HepG2 (cell line): ENCODE data around the gene FER1L5. TPM values are rescaled to one million over a fixed set of nuclear protein-coding genes. Genes with fewer than 3 reads are reported as not detected.
A peak's percentile ranks its signal among the peaks of the same experiment; 100 is the strongest.

Experiments
- CREM ChIP-seq, 2 experiments: sonication (generic) in 1 of 2; formaldehyde crosslinking in 1 of 2; IDR thresholded peaks; 2 replicates each; pipeline versions ENCODE4 v1.4.0 to v1.6.1; 2016 to 2020; ENCODE audit warnings: antibody characterized with exemption in 1 of 2, mild to moderate bottlenecking in 1 of 2, missing genetic modification reagents in 1 of 2
- DNMT1 ChIP-seq: sonication (generic); formaldehyde crosslinking; IDR thresholded peaks from 2 replicates; pipeline ENCODE4 v1.5.1; 2020; ENCODE audit warnings: mild to moderate bottlenecking, missing genetic modification reagents
- E2F2 ChIP-seq: sonication (generic); formaldehyde crosslinking; IDR thresholded peaks from 2 replicates; pipeline ENCODE4 v1.4.0; 2020; ENCODE audit warnings: missing genetic modification reagents, borderline replicate concordance
- ELF1 ChIP-seq: sonication (generic); formaldehyde crosslinking; IDR thresholded peaks from 2 replicates; pipeline ENCODE4 v1.4.0; 2020; ENCODE audit warnings: missing genetic modification reagents
- FOXC1 ChIP-seq: sonication (generic); formaldehyde crosslinking; IDR thresholded peaks from 2 replicates; pipeline ENCODE4 v1.8.0; 2022; ENCODE audit warnings: mild to moderate bottlenecking, missing genetic modification reagents, borderline replicate concordance
- MIER2 ChIP-seq: IDR thresholded peaks from 2 replicates; pipeline ENCODE4 v1.6.1; 2016; ENCODE audit warnings: missing biosample characterization, missing genetic modification reagents
- PCBP1 ChIP-seq: fragments of 200-400 bp; formaldehyde crosslinking; IDR thresholded peaks from 2 replicates; pipeline ENCODE4 v1.6.1; 2017; ENCODE audit warnings: mild to moderate bottlenecking, low read depth, low read length, borderline replicate concordance
- SRSF9 ChIP-seq: fragments of 200-400 bp; formaldehyde crosslinking; IDR thresholded peaks from 2 replicates; pipeline ENCODE4 v1.6.1; 2018; ENCODE audit warnings: borderline replicate concordance, mild to moderate bottlenecking, low read depth, low read length; ENCODE audit not compliant: insufficient read depth, poor library complexity, severe bottlenecking
- TBX2 ChIP-seq: sonication (generic); formaldehyde crosslinking; IDR thresholded peaks from 2 replicates; pipeline ENCODE4 v1.5.0; 2020; ENCODE audit warnings: missing genetic modification reagents, mild to moderate bottlenecking, borderline replicate concordance
- TGIF2 ChIP-seq: IDR thresholded peaks from 2 replicates; pipeline ENCODE4 v1.6.1; 2016; ENCODE audit warnings: control low read depth, missing compliant biosample characterization
- ZBTB21 ChIP-seq: sonication (generic); formaldehyde crosslinking; IDR thresholded peaks from 2 replicates; pipeline ENCODE4 v1.4.0; 2020; ENCODE audit warnings: missing genetic modification reagents
- ZFX ChIP-seq: sonication (generic); formaldehyde crosslinking; IDR thresholded peaks from 2 replicates; pipeline ENCODE4 v1.4.0; 2020; ENCODE audit warnings: mild to moderate bottlenecking, low read depth, missing genetic modification reagents, moderate library complexity
- ZNF12 ChIP-seq: sonication (generic); formaldehyde crosslinking; IDR thresholded peaks from 2 replicates; pipeline ENCODE4 v1.5.0; 2020; ENCODE audit warnings: missing genetic modification reagents
- ZNF251 ChIP-seq: sonication (generic); formaldehyde crosslinking; IDR thresholded peaks from 2 replicates; pipeline ENCODE4 v1.9.0; 2021; ENCODE audit warnings: mild to moderate bottlenecking, missing genetic modification reagents
- ZNF468 ChIP-seq: sonication (generic); formaldehyde crosslinking; IDR thresholded peaks from 2 replicates; pipeline ENCODE4 v1.8.0; 2022; ENCODE audit warnings: mild to moderate bottlenecking, moderate library complexity, missing genetic modification reagents
- ZNF549 ChIP-seq: sonication (generic); formaldehyde crosslinking; IDR thresholded peaks from 2 replicates; pipeline ENCODE4 v1.5.0; 2020; ENCODE audit warnings: missing genetic modification reagents
- ZNF557 ChIP-seq: sonication (generic); formaldehyde crosslinking; IDR thresholded peaks from 2 replicates; pipeline ENCODE4 v1.4.0; 2020; ENCODE audit warnings: missing genetic modification reagents
- ZNF792 ChIP-seq: IDR thresholded peaks from 2 replicates; pipeline ENCODE4 v1.6.1; 2016
- ZZZ3 ChIP-seq: sonication (generic); formaldehyde crosslinking; IDR thresholded peaks from 2 replicates; pipeline ENCODE4 v1.4.0; 2020; ENCODE audit warnings: missing genetic modification reagents, mild to moderate bottlenecking, borderline replicate concordance
- polyA plus RNA-seq, 8 experiments: library from polyadenylated mRNA; depleted of rRNA in 3 of 8; stranded (reverse) in 7 of 8; unstranded in 1 of 8; fragments of >200 nt; fragmentation: Illumina TruSeq in 4 of 8; extraction: Trizol in 4 of 8; gene quantifications; 2 replicates each; pipeline versions ENCODE4 v1.2.1 to v1.2.3, GENCODE V29; 2011 to 2016; ENCODE audit warnings: low read depth in 4 of 8, missing spikeins in 1 of 8, mixed read lengths in 1 of 8; ENCODE audit not compliant: insufficient read depth in 1 of 8
- total RNA-seq, 5 experiments: library from RNA; depleted of rRNA; stranded (reverse); fragments of >200 nt; fragmentation: Illumina TruSeq; extraction: Trizol; gene quantifications; 2 replicates each; pipeline ENCODE4 v1.2.3, GENCODE V29; 2016; ENCODE audit warnings: low read depth in 1 of 5
- TF ChIP-seq, protein P1 (sequence below): sonication (generic); formaldehyde crosslinking; IDR thresholded peaks from 2 replicates; pipeline ENCODE4 v1.5.1; 2020; ENCODE audit warnings: mild to moderate bottlenecking, missing genetic modification reagents, borderline replicate concordance
- TF ChIP-seq, protein P2 (sequence below): sonication (generic); formaldehyde crosslinking; IDR thresholded peaks from 2 replicates; pipeline ENCODE4 v1.4.0; 2020; ENCODE audit warnings: missing genetic modification reagents
- TF ChIP-seq, protein P3 (sequence below): sonication (generic); formaldehyde crosslinking; IDR thresholded peaks from 2 replicates; pipeline ENCODE4 v1.8.0; 2022; ENCODE audit warnings: mild to moderate bottlenecking, missing genetic modification reagents, moderate library complexity

Gene FER1L5
- total and polyA plus RNA-seq, 2 of the 13 experiments (the other 11 are each of a cell fraction or from before 2014, with no cell fraction given) = 0.02 to 0.08 TPM

DNA sequence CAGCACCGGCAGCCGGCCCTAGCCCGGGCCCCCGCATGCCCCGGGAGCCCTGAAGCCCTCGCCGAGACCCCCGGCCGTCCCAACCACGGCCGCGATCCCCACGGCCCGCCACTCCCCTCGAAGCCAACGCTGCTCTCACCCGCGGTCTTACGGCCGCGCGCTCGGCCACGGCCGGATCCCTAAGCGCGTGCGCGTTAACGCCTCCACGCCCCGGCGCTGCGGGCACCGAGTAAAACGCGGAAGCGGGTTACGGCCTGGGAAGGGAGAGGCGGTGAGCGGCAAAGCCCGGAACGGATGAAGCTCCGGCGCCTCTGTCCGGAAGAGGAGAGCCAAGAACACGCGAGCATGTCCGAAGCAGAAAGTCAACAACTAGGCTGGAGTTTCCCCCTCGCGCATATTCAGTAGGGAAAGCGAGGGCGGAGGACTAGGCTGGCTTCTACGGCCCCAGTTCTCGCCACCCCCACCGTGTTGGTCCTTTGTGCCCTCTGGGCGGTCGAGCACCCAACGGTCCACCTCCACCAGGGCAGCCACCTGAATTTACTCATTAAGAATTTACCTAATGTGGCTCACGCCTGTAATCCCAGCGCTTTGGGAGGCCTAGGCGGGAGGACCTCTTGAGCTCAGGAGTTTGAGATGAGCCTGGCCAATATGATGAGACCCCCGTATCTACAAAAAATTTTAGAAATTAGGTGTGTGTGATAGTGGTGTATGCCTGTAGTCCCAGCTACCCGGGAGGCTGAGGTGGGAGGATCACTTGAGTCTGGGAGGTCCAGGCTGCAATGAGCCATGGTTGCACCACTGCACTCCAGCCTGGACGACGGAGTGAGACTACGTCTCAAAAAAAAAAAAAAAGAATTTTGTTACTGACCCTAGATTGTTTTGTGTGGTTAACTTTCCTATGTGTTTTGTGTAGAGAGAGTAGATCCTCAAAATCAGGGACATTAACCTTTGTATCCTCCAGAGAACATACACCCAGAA lies 4.1 kb upstream of the FER1L5 start, which contains the start of gene KANSL3 (continued):
- peak; percentile 97 for TF ChIP-seq ELF1 (CRISPR knock-in tag)
- TF ChIP-seq, protein P1, sequence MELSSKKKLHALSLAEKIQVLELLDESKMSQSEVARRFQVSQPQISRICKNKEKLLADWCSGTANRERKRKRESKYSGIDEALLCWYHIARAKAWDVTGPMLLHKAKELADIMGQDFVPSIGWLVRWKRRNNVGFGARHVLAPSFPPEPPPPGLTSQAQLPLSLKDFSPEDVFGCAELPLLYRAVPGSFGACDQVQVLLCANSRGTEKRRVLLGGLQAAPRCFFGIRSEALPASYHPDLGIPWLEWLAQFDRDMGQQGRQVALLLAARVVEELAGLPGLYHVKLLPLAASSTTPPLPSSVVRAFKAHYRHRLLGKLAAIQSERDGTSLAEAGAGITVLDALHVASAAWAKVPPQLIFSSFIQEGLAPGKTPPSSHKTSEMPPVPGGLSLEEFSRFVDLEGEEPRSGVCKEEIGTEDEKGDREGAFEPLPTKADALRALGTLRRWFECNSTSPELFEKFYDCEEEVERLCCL = peak; percentile 97
- peak; percentile 97 for TF ChIP-seq ZFX
- TF ChIP-seq FOXC1 = no peak; the same call in 1 of the 2 replicates
- no peak for TF ChIP-seq E2F2 (CRISPR knock-in tag)
- peak; percentile 65 for TF ChIP-seq DNMT1 (CRISPR knock-in tag)
- TF ChIP-seq TGIF2 = peak; percentile 83
- peak; percentile 98 for TF ChIP-seq PCBP1
- no peak for TF ChIP-seq SRSF9
- TF ChIP-seq TBX2 (CRISPR knock-in tag) = peak; percentile 94
- peak; percentile 89 for TF ChIP-seq MIER2 (CRISPR knock-in tag)
- TF ChIP-seq, protein P2, sequence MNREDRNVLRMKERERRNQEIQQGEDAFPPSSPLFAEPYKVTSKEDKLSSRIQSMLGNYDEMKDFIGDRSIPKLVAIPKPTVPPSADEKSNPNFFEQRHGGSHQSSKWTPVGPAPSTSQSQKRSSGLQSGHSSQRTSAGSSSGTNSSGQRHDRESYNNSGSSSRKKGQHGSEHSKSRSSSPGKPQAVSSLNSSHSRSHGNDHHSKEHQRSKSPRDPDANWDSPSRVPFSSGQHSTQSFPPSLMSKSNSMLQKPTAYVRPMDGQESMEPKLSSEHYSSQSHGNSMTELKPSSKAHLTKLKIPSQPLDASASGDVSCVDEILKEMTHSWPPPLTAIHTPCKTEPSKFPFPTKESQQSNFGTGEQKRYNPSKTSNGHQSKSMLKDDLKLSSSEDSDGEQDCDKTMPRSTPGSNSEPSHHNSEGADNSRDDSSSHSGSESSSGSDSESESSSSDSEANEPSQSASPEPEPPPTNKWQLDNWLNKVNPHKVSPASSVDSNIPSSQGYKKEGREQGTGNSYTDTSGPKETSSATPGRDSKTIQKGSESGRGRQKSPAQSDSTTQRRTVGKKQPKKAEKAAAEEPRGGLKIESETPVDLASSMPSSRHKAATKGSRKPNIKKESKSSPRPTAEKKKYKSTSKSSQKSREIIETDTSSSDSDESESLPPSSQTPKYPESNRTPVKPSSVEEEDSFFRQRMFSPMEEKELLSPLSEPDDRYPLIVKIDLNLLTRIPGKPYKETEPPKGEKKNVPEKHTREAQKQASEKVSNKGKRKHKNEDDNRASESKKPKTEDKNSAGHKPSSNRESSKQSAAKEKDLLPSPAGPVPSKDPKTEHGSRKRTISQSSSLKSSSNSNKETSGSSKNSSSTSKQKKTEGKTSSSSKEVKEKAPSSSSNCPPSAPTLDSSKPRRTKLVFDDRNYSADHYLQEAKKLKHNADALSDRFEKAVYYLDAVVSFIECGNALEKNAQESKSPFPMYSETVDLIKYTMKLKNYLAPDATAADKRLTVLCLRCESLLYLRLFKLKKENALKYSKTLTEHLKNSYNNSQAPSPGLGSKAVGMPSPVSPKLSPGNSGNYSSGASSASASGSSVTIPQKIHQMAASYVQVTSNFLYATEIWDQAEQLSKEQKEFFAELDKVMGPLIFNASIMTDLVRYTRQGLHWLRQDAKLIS (CRISPR knock-in tag) = no peak
- TF ChIP-seq ZZZ3 = no peak
- peak; percentile 66 for TF ChIP-seq CREM (IDR thresholded peaks at IDR 0.05)
- 0 out of 2 replicates have a peak, but pooled peaks have one; percentile 40 for TF ChIP-seq CREM (CRISPR knock-in tag; IDR thresholded peaks at IDR 0.05)
- no peak for TF ChIP-seq ZNF468 (CRISPR knock-in tag)
- no peak for TF ChIP-seq ZNF549 (CRISPR knock-in tag)
- peak; percentile 98 for TF ChIP-seq ZNF792
- no peak for TF ChIP-seq ZNF251 (CRISPR knock-in tag)
- TF ChIP-seq ZNF12 (CRISPR knock-in tag) = peak; percentile 93
- TF ChIP-seq, protein P3, sequence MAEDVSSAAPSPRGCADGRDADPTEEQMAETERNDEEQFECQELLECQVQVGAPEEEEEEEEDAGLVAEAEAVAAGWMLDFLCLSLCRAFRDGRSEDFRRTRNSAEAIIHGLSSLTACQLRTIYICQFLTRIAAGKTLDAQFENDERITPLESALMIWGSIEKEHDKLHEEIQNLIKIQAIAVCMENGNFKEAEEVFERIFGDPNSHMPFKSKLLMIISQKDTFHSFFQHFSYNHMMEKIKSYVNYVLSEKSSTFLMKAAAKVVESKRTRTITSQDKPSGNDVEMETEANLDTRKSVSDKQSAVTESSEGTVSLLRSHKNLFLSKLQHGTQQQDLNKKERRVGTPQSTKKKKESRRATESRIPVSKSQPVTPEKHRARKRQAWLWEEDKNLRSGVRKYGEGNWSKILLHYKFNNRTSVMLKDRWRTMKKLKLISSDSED = no peak
- peak; percentile 66; the same call in 1 of the 2 replicates for TF ChIP-seq ZBTB21
- peak; percentile 93; the same call in 1 of the 2 replicates for TF ChIP-seq ZNF557 (CRISPR knock-in tag)
